Measurements from ENCODE around the gene FAM184B.

Gene FAM184B

GRCh38 chr4:17771284-17771908 is 10.0 kb downstream of the FAM184B start:
- no peak for DNase-seq

- no peak for DNase-seq
Measured at GRCh38 chr4:17770845-17771244, 10.6 kb downstream of the FAM184B start.

GRCh38 chr4:17769406-17770174 is 11.8 kb downstream of the FAM184B start:
- DNase-seq: no peak

- no peak for DNase-seq
Measured at GRCh38 chr4:17766826-17767458, 14.5 kb downstream of the FAM184B start.

GRCh38 chr4:17765514-17766286 is 15.7 kb downstream of the FAM184B start:
- DNase-seq: no peak

GRCh38 chr4:17763931-17764330 is 17.5 kb downstream of the FAM184B start:
- DNase-seq: no peak

- no peak for DNase-seq
Measured at GRCh38 chr4:17763416-17763815, 18.0 kb downstream of the FAM184B start.

GRCh38 chr4:17762726-17763125 is 18.7 kb downstream of the FAM184B start:
- DNase-seq: no peak

GRCh38 chr4:17761062-17761461 is 20.4 kb downstream of the FAM184B start:
- no peak for DNase-seq

- no peak for DNase-seq
Measured at GRCh38 chr4:17760626-17761025, 20.8 kb downstream of the FAM184B start.

GRCh38 chr4:17758485-17758884 is 22.9 kb downstream of the FAM184B start:
- DNase-seq: no peak

- DNase-seq: no peak
Measured at GRCh38 chr4:17757621-17758020, 23.8 kb downstream of the FAM184B start.

GRCh38 chr4:17753646-17754045 is 27.8 kb downstream of the FAM184B start:
- DNase-seq: no peak

GRCh38 chr4:17740702-17741101 is 40.7 kb downstream of the FAM184B start:
- DNase-seq: no peak

- no peak for DNase-seq
Measured at GRCh38 chr4:17736484-17736883, 44.9 kb downstream of the FAM184B start.

GRCh38 chr4:17726911-17727310 is 54.5 kb downstream of the FAM184B start:
- DNase-seq: no peak

- DNase-seq: no peak
Measured at GRCh38 chr4:17723648-17724047, 57.8 kb downstream of the FAM184B start.

- DNase-seq: no peak
Measured at GRCh38 chr4:17722356-17722700, 59.1 kb downstream of the FAM184B start.

GRCh38 chr4:17721496-17722355 is 59.7 kb downstream of the FAM184B start:
- no peak for DNase-seq

- DNase-seq: no peak
Measured at GRCh38 chr4:17719106-17719505, 62.3 kb downstream of the FAM184B start.

GRCh38 chr4:17718471-17718870 is 63.0 kb downstream of the FAM184B start:
- DNase-seq: no peak

- DNase-seq: no peak
Measured at GRCh38 chr4:17717301-17717700, 64.1 kb downstream of the FAM184B start.
